ENCODE results near the gene MAP9. TPM values are rescaled to one million over a fixed set of nuclear protein-coding genes. Genes with fewer than 3 reads are reported as not detected.

Gene MAP9
- total and polyA plus RNA-seq, 2 of the 4 experiments (the other 2 are of a cell fraction) = 4.0 to 6.6 TPM

- Histone ChIP-seq H3K4me3 (ENCODE audit: insufficient read depth, low read depth, low read length) (no peak overlapping the region), H3K9me1 (ENCODE audit: insufficient read depth, low read length) (no peaks in the 10 kb centered on the region; the same call in 1 of the 2 replicates), H3K4ac (ENCODE audit: low read depth, low read length) (no peak overlapping the region), H2BK120ac (ENCODE audit: low read depth, low read length) (no peak overlapping the region), H2AFZ (replicated peaks; ENCODE audit: low read length, poor library complexity) (no peak overlapping the region), H3K27ac (ENCODE audit: insufficient read depth, low read length) (no peak overlapping the region), H2AK9ac (replicated peaks; ENCODE audit: low read depth, low read length, poor library complexity) (no peak overlapping the region), H3K56ac (ENCODE audit: extremely low read depth, insufficient read depth, low read length) (no peak overlapping the region), H2AK5ac (ENCODE audit: low read depth, low read length) (no peak overlapping the region), H4K8ac (ENCODE audit: low read depth in 2 of 2, low read length in 2 of 2) (no peak overlapping the region), H3K23ac (ENCODE audit: low read depth, low read length) (no peak overlapping the region), H3K9me3 (ENCODE audit: control insufficient read depth, insufficient read depth, low read length) (no peaks in the 10 kb centered on the region), H3K4me1 (ENCODE audit: control insufficient read depth, insufficient read depth, low read length) (no peaks in the 10 kb centered on the region), H3K14ac (replicated peaks; ENCODE audit: low read depth, low read length) (no peak overlapping the region), H2BK20ac (ENCODE audit: low read depth, low read length) (no peak overlapping the region), H3K9ac (ENCODE audit: low read depth, low read length) (no peak overlapping the region), H3K18ac (ENCODE audit: low read depth, low read length) (no peak overlapping the region), H3K79me1 (ENCODE audit: low read depth in 1 of 2, low read length in 2 of 2) (no peaks in the 10 kb centered on the region), H3K36me3 (ENCODE audit: control insufficient read depth, insufficient read depth, low read length) (no peaks in the 10 kb centered on the region), H4K5ac (ENCODE audit: low read depth, low read length) (no peak overlapping the region), H2BK5ac (ENCODE audit: low read depth, low read length, poor library complexity, severe bottlenecking) (no peak overlapping the region), H3K27me3 (ENCODE audit: control insufficient read depth, insufficient read depth, low read length) (no peaks in the 10 kb centered on the region), H4K20me1 (ENCODE audit: insufficient read depth, low read length) (no peaks in the 10 kb centered on the region), H4K91ac (ENCODE audit: insufficient read depth, low read depth, low read length) (no peak overlapping the region), H3K4me2 (ENCODE audit: low read depth, low read length) (no peak overlapping the region), H2BK15ac (ENCODE audit: low read depth, low read length) (no peak overlapping the region)
- ChIA-PET POLR2A (ENCODE audit: unreplicated experiment) (no interaction called here), CTCF (no interaction called here)
- dilution Hi-C loops (cut with HindIII; ENCODE audit: low sequenced_read_pairs, unreplicated experiment) = no loop called here
- no peak for ATAC-seq (ENCODE audit: low read depth)
- TF ChIP-seq, protein P1, sequence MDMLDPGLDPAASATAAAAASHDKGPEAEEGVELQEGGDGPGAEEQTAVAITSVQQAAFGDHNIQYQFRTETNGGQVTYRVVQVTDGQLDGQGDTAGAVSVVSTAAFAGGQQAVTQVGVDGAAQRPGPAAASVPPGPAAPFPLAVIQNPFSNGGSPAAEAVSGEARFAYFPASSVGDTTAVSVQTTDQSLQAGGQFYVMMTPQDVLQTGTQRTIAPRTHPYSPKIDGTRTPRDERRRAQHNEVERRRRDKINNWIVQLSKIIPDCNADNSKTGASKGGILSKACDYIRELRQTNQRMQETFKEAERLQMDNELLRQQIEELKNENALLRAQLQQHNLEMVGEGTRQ (IDR thresholded peaks at IDR 0.05; ENCODE audit: low read depth, low read length) = no peak
- TF ChIP-seq MAFK (IDR thresholded peaks at IDR 0.05; ENCODE audit: low read depth, low read length) = peak; percentile 86
- DNase-seq = no peak
- intact Hi-C loops (cut with micrococcal nuclease) = no loop called here
- in situ Hi-C loops (cut with MboI; ENCODE audit: low sequenced_read_pairs) = no loop called here
- BruUV-seq (replicated peaks) = no TSS peak
Measured at GRCh38 chr4:155331478-155331877, 45.3 kb downstream of the MAP9 start.
